HEK293 (cell line): ENCODE measurements around the gene COA8.
A peak's percentile ranks its signal among the peaks of the same experiment; 100 is the strongest.

Experiments used
- GLI2 ChIP-seq: fragments of 450-650 bp; formaldehyde crosslinking; IDR thresholded peaks from 2 replicates; pipeline ENCODE4; 2017; ENCODE audit warnings: missing biosample characterization, missing genetic modification characterization, low read depth, borderline replicate concordance
- GLIS2 ChIP-seq: fragments of 450-650 bp; formaldehyde crosslinking; IDR thresholded peaks from 2 replicates; pipeline ENCODE4 v1.5.1; 2016; ENCODE audit warnings: missing biosample characterization, missing genetic modification characterization
- RBAK ChIP-seq: fragments of 450-650 bp; formaldehyde crosslinking; IDR thresholded peaks from 2 replicates; pipeline ENCODE4 v1.5.1; 2016; ENCODE audit warnings: missing biosample characterization, missing genetic modification characterization
- ZBTB21 ChIP-seq: fragments of 450-650 bp; formaldehyde crosslinking; IDR thresholded peaks from 2 replicates; pipeline ENCODE4 v1.5.1; 2017; ENCODE audit warnings: missing biosample characterization, missing genetic modification characterization
- ZFP37 ChIP-seq: fragments of 450-650 bp; formaldehyde crosslinking; IDR thresholded peaks from 2 replicates; pipeline ENCODE4 v1.5.1; 2016; ENCODE audit warnings: missing biosample characterization, missing genetic modification characterization
- ZNF140 ChIP-seq: fragments of 450-650 bp; formaldehyde crosslinking; IDR thresholded peaks from 2 replicates; pipeline ENCODE4 v1.5.1; 2016; ENCODE audit warnings: missing biosample characterization, missing genetic modification characterization
- ZNF175 ChIP-seq: fragments of 450-650 bp; formaldehyde crosslinking; IDR thresholded peaks from 2 replicates; pipeline ENCODE4 v1.5.1; 2016; ENCODE audit warnings: missing biosample characterization, missing genetic modification characterization
- ZNF202 ChIP-seq: fragments of 450-650 bp; formaldehyde crosslinking; IDR thresholded peaks from 2 replicates; pipeline ENCODE4 v1.5.1; 2016; ENCODE audit warnings: missing biosample characterization, missing genetic modification characterization, borderline replicate concordance
- ZNF239 ChIP-seq: fragments of 450-650 bp; formaldehyde crosslinking; IDR thresholded peaks from 2 replicates; pipeline ENCODE4 v1.5.1; 2016; ENCODE audit warnings: missing biosample characterization, missing genetic modification characterization
- ZNF266 ChIP-seq: fragments of 450-650 bp; formaldehyde crosslinking; IDR thresholded peaks from 2 replicates; pipeline ENCODE4 v1.5.1; 2016; ENCODE audit warnings: missing biosample characterization, missing genetic modification characterization, low read depth
- ZNF426 ChIP-seq: fragments of 450-650 bp; formaldehyde crosslinking; IDR thresholded peaks from 2 replicates; pipeline ENCODE4 v1.5.1; 2017; ENCODE audit warnings: missing biosample characterization, missing genetic modification characterization, mild to moderate bottlenecking, inconsistent platforms, moderate library complexity
- ZNF561 ChIP-seq: fragments of 450-650 bp; IDR thresholded peaks from 2 replicates; pipeline ENCODE4 v1.5.1; 2018; ENCODE audit warnings: missing biosample characterization, missing genetic modification characterization, borderline replicate concordance
- ZNF610 ChIP-seq: fragments of 450-650 bp; formaldehyde crosslinking; IDR thresholded peaks from 2 replicates; pipeline ENCODE4 v1.5.1; 2016; ENCODE audit warnings: missing biosample characterization, missing genetic modification characterization, borderline replicate concordance
- ZNF791 ChIP-seq: fragments of 450-650 bp; formaldehyde crosslinking; IDR thresholded peaks from 2 replicates; pipeline ENCODE4 v1.5.1; 2016; ENCODE audit warnings: missing biosample characterization, missing genetic modification characterization
- ZNF830 ChIP-seq: fragments of 450-650 bp; IDR thresholded peaks from 2 replicates; pipeline ENCODE4 v1.5.0; 2018; ENCODE audit warnings: missing biosample characterization, missing genetic modification characterization, low read depth, mild to moderate bottlenecking, moderate library complexity
- TF ChIP-seq, protein P1 (sequence below): fragments of 450-650 bp; formaldehyde crosslinking; conservative IDR thresholded peaks from 2 replicates; pipeline ENCODE4 v1.5.1; 2016; ENCODE audit warnings: low read depth, missing biosample characterization, missing genetic modification characterization
- TF ChIP-seq, protein P2 (sequence below): fragments of 450-650 bp; formaldehyde crosslinking; IDR thresholded peaks from 2 replicates; pipeline ENCODE4 v1.5.1; 2016; ENCODE audit warnings: missing biosample characterization, missing genetic modification characterization, low read depth
- TF ChIP-seq, protein P3 (sequence below): fragments of 450-650 bp; formaldehyde crosslinking; IDR thresholded peaks from 2 replicates; pipeline ENCODE4 v1.5.1; 2016; ENCODE audit warnings: missing biosample characterization, missing genetic modification characterization
- TF ChIP-seq, protein P4 (sequence below): fragments of 450-650 bp; formaldehyde crosslinking; IDR thresholded peaks from 2 replicates; pipeline ENCODE4 v1.5.1; 2016; ENCODE audit warnings: missing biosample characterization, missing genetic modification characterization, borderline replicate concordance
- TF ChIP-seq, protein P5 (sequence below): fragments of 450-650 bp; formaldehyde crosslinking; IDR thresholded peaks from 2 replicates; pipeline ENCODE4; 2016; ENCODE audit warnings: missing biosample characterization, missing genetic modification characterization
- TF ChIP-seq, protein P6 (sequence below): sonication (generic); formaldehyde crosslinking; IDR thresholded peaks from 2 replicates; pipeline ENCODE4 v1.8.1; 2022; ENCODE audit warnings: mild to moderate bottlenecking, moderate library complexity, missing genetic modification reagents

COA8 gene

DNA sequence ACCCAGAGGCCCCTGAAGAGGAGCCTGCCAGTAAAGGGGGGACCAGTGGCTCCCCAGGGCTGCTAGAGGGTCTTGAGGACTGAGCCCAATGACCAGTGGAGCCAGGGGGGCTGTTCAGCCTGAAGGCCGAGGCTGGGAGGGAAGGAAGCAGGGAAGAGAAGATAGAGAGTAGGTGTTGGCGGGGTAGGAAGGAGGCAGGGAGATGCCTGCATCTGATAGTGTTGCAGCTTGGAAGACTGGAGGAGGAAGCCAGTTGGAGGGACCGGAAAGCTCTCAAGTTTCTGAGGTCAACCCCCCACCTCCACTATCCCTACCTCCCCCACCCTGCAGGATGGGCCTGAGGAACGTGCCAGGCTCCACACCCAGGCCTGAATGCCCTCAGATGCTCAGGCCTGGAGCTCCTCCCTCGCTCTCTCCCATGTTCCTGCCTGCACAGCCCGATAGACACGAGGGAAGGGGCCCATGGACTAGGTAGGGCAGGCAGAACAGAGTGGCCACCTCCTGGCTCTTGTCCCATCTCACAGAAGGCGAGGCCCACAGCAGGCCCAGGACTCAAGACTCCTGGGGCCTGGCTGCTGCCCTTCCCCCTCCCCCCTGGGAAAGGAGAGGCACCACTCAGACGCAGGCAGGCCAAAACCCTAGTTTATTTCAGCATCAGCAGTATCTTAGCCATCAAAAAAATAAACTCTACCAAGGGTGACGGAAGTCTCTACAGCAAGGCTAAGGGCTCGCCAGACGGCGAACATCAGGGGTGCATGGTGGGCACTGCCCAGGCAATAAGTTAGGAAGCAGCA, 43.5 kb upstream of the COA8 start (continued):
- TF ChIP-seq, protein P1, sequence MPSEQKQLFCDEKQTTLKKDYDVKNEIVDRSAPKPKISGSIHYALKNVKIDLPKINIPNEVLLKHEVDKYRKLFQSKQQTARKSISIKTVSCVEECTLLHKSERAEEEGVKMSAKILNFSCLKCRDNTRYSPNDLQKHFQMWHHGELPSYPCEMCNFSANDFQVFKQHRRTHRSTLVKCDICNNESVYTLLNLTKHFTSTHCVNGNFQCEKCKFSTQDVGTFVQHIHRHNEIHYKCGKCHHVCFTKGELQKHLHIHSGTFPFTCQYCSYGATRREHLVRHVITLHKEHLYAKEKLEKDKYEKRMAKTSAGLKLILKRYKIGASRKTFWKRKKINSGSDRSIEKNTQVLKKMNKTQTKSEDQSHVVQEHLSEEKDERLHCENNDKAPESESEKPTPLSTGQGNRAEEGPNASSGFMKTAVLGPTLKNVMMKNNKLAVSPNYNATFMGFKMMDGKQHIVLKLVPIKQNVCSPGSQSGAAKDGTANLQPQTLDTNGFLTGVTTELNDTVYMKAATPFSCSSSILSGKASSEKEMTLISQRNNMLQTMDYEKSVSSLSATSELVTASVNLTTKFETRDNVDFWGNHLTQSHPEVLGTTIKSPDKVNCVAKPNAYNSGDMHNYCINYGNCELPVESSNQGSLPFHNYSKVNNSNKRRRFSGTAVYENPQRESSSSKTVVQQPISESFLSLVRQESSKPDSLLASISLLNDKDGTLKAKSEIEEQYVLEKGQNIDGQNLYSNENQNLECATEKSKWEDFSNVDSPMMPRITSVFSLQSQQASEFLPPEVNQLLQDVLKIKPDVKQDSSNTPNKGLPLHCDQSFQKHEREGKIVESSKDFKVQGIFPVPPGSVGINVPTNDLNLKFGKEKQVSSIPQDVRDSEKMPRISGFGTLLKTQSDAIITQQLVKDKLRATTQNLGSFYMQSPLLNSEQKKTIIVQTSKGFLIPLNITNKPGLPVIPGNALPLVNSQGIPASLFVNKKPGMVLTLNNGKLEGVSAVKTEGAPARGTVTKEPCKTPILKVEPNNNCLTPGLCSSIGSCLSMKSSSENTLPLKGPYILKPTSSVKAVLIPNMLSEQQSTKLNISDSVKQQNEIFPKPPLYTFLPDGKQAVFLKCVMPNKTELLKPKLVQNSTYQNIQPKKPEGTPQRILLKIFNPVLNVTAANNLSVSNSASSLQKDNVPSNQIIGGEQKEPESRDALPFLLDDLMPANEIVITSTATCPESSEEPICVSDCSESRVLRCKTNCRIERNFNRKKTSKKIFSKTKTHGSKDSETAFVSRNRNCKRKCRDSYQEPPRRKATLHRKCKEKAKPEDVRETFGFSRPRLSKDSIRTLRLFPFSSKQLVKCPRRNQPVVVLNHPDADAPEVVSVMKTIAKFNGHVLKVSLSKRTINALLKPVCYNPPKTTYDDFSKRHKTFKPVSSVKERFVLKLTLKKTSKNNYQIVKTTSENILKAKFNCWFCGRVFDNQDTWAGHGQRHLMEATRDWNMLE (tag by site-specific recombination): no peak
- TF ChIP-seq ZNF266 (tag by site-specific recombination): no peak
- TF ChIP-seq, protein P2, sequence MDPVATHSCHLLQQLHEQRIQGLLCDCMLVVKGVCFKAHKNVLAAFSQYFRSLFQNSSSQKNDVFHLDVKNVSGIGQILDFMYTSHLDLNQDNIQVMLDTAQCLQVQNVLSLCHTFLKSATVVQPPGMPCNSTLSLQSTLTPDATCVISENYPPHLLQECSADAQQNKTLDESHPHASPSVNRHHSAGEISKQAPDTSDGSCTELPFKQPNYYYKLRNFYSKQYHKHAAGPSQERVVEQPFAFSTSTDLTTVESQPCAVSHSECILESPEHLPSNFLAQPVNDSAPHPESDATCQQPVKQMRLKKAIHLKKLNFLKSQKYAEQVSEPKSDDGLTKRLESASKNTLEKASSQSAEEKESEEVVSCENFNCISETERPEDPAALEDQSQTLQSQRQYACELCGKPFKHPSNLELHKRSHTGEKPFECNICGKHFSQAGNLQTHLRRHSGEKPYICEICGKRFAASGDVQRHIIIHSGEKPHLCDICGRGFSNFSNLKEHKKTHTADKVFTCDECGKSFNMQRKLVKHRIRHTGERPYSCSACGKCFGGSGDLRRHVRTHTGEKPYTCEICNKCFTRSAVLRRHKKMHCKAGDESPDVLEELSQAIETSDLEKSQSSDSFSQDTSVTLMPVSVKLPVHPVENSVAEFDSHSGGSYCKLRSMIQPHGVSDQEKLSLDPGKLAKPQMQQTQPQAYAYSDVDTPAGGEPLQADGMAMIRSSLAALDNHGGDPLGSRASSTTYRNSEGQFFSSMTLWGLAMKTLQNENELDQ (tag by site-specific recombination): no peak
- no peak for TF ChIP-seq ZNF175 (tag by site-specific recombination)
- TF ChIP-seq ZNF791 (tag by site-specific recombination): no peak
- no peak for TF ChIP-seq ZNF830 (tag by site-specific recombination)
- TF ChIP-seq, protein P3, sequence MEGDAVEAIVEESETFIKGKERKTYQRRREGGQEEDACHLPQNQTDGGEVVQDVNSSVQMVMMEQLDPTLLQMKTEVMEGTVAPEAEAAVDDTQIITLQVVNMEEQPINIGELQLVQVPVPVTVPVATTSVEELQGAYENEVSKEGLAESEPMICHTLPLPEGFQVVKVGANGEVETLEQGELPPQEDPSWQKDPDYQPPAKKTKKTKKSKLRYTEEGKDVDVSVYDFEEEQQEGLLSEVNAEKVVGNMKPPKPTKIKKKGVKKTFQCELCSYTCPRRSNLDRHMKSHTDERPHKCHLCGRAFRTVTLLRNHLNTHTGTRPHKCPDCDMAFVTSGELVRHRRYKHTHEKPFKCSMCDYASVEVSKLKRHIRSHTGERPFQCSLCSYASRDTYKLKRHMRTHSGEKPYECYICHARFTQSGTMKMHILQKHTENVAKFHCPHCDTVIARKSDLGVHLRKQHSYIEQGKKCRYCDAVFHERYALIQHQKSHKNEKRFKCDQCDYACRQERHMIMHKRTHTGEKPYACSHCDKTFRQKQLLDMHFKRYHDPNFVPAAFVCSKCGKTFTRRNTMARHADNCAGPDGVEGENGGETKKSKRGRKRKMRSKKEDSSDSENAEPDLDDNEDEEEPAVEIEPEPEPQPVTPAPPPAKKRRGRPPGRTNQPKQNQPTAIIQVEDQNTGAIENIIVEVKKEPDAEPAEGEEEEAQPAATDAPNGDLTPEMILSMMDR (tag by site-specific recombination): no peak
- TF ChIP-seq ZFP37 (tag by site-specific recombination): no peak
- TF ChIP-seq GLI2 (tag by site-specific recombination): no peak; the same call in 1 of the 2 replicates
- no peak for TF ChIP-seq ZNF202
- peak; percentile 85 for TF ChIP-seq GLIS2 (tag by site-specific recombination)
- peak; percentile 17; the same call in 1 of the 2 replicates for TF ChIP-seq ZNF610 (tag by site-specific recombination)
- no peak for TF ChIP-seq ZNF239 (tag by site-specific recombination)
- TF ChIP-seq, protein P4, sequence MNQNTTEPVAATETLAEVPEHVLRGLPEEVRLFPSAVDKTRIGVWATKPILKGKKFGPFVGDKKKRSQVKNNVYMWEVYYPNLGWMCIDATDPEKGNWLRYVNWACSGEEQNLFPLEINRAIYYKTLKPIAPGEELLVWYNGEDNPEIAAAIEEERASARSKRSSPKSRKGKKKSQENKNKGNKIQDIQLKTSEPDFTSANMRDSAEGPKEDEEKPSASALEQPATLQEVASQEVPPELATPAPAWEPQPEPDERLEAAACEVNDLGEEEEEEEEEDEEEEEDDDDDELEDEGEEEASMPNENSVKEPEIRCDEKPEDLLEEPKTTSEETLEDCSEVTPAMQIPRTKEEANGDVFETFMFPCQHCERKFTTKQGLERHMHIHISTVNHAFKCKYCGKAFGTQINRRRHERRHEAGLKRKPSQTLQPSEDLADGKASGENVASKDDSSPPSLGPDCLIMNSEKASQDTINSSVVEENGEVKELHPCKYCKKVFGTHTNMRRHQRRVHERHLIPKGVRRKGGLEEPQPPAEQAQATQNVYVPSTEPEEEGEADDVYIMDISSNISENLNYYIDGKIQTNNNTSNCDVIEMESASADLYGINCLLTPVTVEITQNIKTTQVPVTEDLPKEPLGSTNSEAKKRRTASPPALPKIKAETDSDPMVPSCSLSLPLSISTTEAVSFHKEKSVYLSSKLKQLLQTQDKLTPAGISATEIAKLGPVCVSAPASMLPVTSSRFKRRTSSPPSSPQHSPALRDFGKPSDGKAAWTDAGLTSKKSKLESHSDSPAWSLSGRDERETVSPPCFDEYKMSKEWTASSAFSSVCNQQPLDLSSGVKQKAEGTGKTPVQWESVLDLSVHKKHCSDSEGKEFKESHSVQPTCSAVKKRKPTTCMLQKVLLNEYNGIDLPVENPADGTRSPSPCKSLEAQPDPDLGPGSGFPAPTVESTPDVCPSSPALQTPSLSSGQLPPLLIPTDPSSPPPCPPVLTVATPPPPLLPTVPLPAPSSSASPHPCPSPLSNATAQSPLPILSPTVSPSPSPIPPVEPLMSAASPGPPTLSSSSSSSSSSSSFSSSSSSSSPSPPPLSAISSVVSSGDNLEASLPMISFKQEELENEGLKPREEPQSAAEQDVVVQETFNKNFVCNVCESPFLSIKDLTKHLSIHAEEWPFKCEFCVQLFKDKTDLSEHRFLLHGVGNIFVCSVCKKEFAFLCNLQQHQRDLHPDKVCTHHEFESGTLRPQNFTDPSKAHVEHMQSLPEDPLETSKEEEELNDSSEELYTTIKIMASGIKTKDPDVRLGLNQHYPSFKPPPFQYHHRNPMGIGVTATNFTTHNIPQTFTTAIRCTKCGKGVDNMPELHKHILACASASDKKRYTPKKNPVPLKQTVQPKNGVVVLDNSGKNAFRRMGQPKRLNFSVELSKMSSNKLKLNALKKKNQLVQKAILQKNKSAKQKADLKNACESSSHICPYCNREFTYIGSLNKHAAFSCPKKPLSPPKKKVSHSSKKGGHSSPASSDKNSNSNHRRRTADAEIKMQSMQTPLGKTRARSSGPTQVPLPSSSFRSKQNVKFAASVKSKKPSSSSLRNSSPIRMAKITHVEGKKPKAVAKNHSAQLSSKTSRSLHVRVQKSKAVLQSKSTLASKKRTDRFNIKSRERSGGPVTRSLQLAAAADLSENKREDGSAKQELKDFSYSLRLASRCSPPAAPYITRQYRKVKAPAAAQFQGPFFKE: no peak
- TF ChIP-seq ZBTB21 (tag by site-specific recombination): peak; percentile 30; the same call in 1 of the 2 replicates
- TF ChIP-seq ZNF140 (tag by site-specific recombination): no peak
- TF ChIP-seq, protein P5, sequence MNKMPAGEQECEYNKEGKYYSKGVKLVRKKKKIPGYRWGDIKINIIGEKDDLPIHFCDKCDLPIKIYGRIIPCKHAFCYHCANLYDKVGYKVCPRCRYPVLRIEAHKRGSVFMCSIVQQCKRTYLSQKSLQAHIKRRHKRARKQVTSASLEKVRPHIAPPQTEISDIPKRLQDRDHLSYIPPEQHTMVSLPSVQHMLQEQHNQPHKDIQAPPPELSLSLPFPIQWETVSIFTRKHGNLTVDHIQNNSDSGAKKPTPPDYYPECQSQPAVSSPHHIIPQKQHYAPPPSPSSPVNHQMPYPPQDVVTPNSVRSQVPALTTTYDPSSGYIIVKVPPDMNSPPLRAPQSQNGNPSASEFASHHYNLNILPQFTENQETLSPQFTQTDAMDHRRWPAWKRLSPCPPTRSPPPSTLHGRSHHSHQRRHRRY (tag by site-specific recombination): no peak
- TF ChIP-seq ZNF561 (tag by site-specific recombination): peak; percentile 68; the same call in 1 of the 2 replicates
- TF ChIP-seq, protein P6, sequence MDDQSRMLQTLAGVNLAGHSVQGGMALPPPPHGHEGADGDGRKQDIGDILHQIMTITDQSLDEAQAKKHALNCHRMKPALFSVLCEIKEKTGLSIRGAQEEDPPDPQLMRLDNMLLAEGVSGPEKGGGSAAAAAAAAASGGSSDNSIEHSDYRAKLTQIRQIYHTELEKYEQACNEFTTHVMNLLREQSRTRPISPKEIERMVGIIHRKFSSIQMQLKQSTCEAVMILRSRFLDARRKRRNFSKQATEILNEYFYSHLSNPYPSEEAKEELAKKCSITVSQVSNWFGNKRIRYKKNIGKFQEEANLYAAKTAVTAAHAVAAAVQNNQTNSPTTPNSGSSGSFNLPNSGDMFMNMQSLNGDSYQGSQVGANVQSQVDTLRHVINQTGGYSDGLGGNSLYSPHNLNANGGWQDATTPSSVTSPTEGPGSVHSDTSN (CRISPR knock-in tag): no peak
- TF ChIP-seq RBAK (tag by site-specific recombination): no peak
- TF ChIP-seq ZNF426 (tag by site-specific recombination): no peak
